ENCODE results near the gene SLC24A2.

GRCh38 chr9:19787672-19788071 is 1.2 kb downstream of the SLC24A2 start:
- TF ChIP-seq, protein P1, sequence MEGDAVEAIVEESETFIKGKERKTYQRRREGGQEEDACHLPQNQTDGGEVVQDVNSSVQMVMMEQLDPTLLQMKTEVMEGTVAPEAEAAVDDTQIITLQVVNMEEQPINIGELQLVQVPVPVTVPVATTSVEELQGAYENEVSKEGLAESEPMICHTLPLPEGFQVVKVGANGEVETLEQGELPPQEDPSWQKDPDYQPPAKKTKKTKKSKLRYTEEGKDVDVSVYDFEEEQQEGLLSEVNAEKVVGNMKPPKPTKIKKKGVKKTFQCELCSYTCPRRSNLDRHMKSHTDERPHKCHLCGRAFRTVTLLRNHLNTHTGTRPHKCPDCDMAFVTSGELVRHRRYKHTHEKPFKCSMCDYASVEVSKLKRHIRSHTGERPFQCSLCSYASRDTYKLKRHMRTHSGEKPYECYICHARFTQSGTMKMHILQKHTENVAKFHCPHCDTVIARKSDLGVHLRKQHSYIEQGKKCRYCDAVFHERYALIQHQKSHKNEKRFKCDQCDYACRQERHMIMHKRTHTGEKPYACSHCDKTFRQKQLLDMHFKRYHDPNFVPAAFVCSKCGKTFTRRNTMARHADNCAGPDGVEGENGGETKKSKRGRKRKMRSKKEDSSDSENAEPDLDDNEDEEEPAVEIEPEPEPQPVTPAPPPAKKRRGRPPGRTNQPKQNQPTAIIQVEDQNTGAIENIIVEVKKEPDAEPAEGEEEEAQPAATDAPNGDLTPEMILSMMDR (IDR thresholded peaks at IDR 0.05), result no peak
- no peak for TF ChIP-seq POLR2AphosphoS5 (IDR thresholded peaks at IDR 0.05)
- TF ChIP-seq POLR2A (IDR thresholded peaks at IDR 0.05), result no peak

Data from sigmoid colon (tissue), 4 donors.